ENCODE measurements around the gene PALMD.

The PALMD gene

GRCh38 chr1:99696616-99697015 lies 50.7 kb downstream of the PALMD start:
- Histone ChIP-seq H2AFZ (ENCODE audit: low read length, unreplicated experiment) (no peak overlapping the region), H3K4me3 (ENCODE audit: low read depth, low read length) (no peak overlapping the region), H3K27me3 (ENCODE audit: insufficient read depth, low read length) (peaks cover 3% of the 10 kb centered on the region; the same call in 1 of the 2 replicates)

GRCh38 chr1:99697580-99697979 lies 51.7 kb downstream of the PALMD start:
- Histone ChIP-seq H3K79me2 (ENCODE audit: control insufficient read depth, insufficient read depth, low read length, unreplicated experiment) (no peaks in the 10 kb centered on the region), H3K36me3 (ENCODE audit: insufficient read depth, low read length) (no peaks in the 10 kb centered on the region), H2AFZ (ENCODE audit: low read length, unreplicated experiment) (no peak overlapping the region), H3K27ac (ENCODE audit: low read depth, low read length) (no peak overlapping the region), H3K4me1 (ENCODE audit: control insufficient read depth, insufficient read depth, low read length, unreplicated experiment) (no peaks in the 10 kb centered on the region), H3K4me3 (ENCODE audit: low read depth, low read length) (no peak overlapping the region), H3K27me3 (ENCODE audit: insufficient read depth, low read length) (peaks cover 3% of the 10 kb centered on the region; the same call in 1 of the 2 replicates)

More at GRCh38 chr1:99696616-99697015, 50.7 kb downstream of the PALMD start:
- no peak overlapping the region for H3K27ac ChIP-seq (ENCODE audit: low read depth, low read length)
- no peaks in the 10 kb centered on the region for H3K79me2 ChIP-seq (ENCODE audit: control insufficient read depth, insufficient read depth, low read length, unreplicated experiment)
- H3K4me1 ChIP-seq (ENCODE audit: control insufficient read depth, insufficient read depth, low read length, unreplicated experiment) = peaks cover under 1% of the 10 kb centered on the region
- no peaks in the 10 kb centered on the region for H3K36me3 ChIP-seq (ENCODE audit: insufficient read depth, low read length)

- Histone ChIP-seq H3K79me2 (ENCODE audit: control insufficient read depth, insufficient read depth, low read length, unreplicated experiment) (no peaks in the 10 kb centered on the region), H3K27ac (ENCODE audit: low read depth, low read length) (no peak overlapping the region), H3K36me3 (ENCODE audit: insufficient read depth, low read length) (no peaks in the 10 kb centered on the region), H3K4me3 (ENCODE audit: low read depth, low read length) (no peak overlapping the region), H3K27me3 (ENCODE audit: insufficient read depth, low read length) (peaks cover 3% of the 10 kb centered on the region; the same call in 1 of the 2 replicates), H2AFZ (ENCODE audit: low read length, unreplicated experiment) (no peak overlapping the region), H3K4me1 (ENCODE audit: control insufficient read depth, insufficient read depth, low read length, unreplicated experiment) (no peaks in the 10 kb centered on the region)
These were observed 54.1 kb downstream of the PALMD start for GRCh38 chr1:99700020-99700419.

- Histone ChIP-seq H2AFZ (ENCODE audit: low read length, unreplicated experiment) (no peak overlapping the region), H3K27ac (ENCODE audit: low read depth, low read length) (no peak overlapping the region), H3K4me1 (ENCODE audit: control insufficient read depth, insufficient read depth, low read length, unreplicated experiment) (no peaks in the 10 kb centered on the region), H3K79me2 (ENCODE audit: control insufficient read depth, insufficient read depth, low read length, unreplicated experiment) (no peaks in the 10 kb centered on the region), H3K36me3 (ENCODE audit: insufficient read depth, low read length) (no peaks in the 10 kb centered on the region), H3K27me3 (ENCODE audit: insufficient read depth, low read length) (peaks cover 3% of the 10 kb centered on the region; the same call in 1 of the 2 replicates), H3K4me3 (ENCODE audit: low read depth, low read length) (no peak overlapping the region)
These were observed 56.3 kb downstream of the PALMD start for GRCh38 chr1:99702221-99702620.

GRCh38 chr1:99704356-99704816 lies 58.5 kb downstream of the PALMD start:
- no peaks in the 10 kb centered on the region for H3K36me3 ChIP-seq (ENCODE audit: insufficient read depth, low read length)
- H3K4me1 ChIP-seq (ENCODE audit: control insufficient read depth, insufficient read depth, low read length, unreplicated experiment) = no peaks in the 10 kb centered on the region
- no peaks in the 10 kb centered on the region for H3K79me2 ChIP-seq (ENCODE audit: control insufficient read depth, insufficient read depth, low read length, unreplicated experiment)
- no peaks in the 10 kb centered on the region for H3K27me3 ChIP-seq (ENCODE audit: insufficient read depth, low read length)
- H3K4me3 ChIP-seq (ENCODE audit: low read depth, low read length) = no peak overlapping the region
- no peak overlapping the region for H2AFZ ChIP-seq (ENCODE audit: low read length, unreplicated experiment)
- no peak overlapping the region for H3K27ac ChIP-seq (ENCODE audit: low read depth, low read length)

- Histone ChIP-seq H3K4me1 (ENCODE audit: control insufficient read depth, insufficient read depth, low read length, unreplicated experiment) (no peaks in the 10 kb centered on the region), H3K4me3 (ENCODE audit: low read depth, low read length) (no peak overlapping the region), H3K79me2 (ENCODE audit: control insufficient read depth, insufficient read depth, low read length, unreplicated experiment) (no peaks in the 10 kb centered on the region), H3K27me3 (ENCODE audit: insufficient read depth, low read length) (no peaks in the 10 kb centered on the region), H3K27ac (ENCODE audit: low read depth, low read length) (no peak overlapping the region), H3K36me3 (ENCODE audit: insufficient read depth, low read length) (no peaks in the 10 kb centered on the region), H2AFZ (ENCODE audit: low read length, unreplicated experiment) (no peak overlapping the region)
These were observed 59.5 kb downstream of the PALMD start for GRCh38 chr1:99705385-99705784.

- Histone ChIP-seq H3K27ac (ENCODE audit: low read depth, low read length) (no peak overlapping the region), H3K4me1 (ENCODE audit: control insufficient read depth, insufficient read depth, low read length, unreplicated experiment) (no peaks in the 10 kb centered on the region), H3K36me3 (ENCODE audit: insufficient read depth, low read length) (no peaks in the 10 kb centered on the region), H3K4me3 (ENCODE audit: low read depth, low read length) (no peak overlapping the region), H3K79me2 (ENCODE audit: control insufficient read depth, insufficient read depth, low read length, unreplicated experiment) (no peaks in the 10 kb centered on the region), H3K27me3 (ENCODE audit: insufficient read depth, low read length) (no peaks in the 10 kb centered on the region), H2AFZ (ENCODE audit: low read length, unreplicated experiment) (no peak overlapping the region)
These were observed 61.7 kb downstream of the PALMD start for GRCh38 chr1:99707535-99708142.

GRCh38 chr1:99710994-99711393 lies 65.1 kb downstream of the PALMD start:
- no peaks in the 10 kb centered on the region for H3K27me3 ChIP-seq (ENCODE audit: insufficient read depth, low read length)
- H3K27ac ChIP-seq (ENCODE audit: low read depth, low read length) = no peak overlapping the region
- H3K36me3 ChIP-seq (ENCODE audit: insufficient read depth, low read length) = no peaks in the 10 kb centered on the region
- no peak overlapping the region for H2AFZ ChIP-seq (ENCODE audit: low read length, unreplicated experiment)
- H3K79me2 ChIP-seq (ENCODE audit: control insufficient read depth, insufficient read depth, low read length, unreplicated experiment) = no peaks in the 10 kb centered on the region
- no peak overlapping the region for H3K4me3 ChIP-seq (ENCODE audit: low read depth, low read length)
- H3K4me1 ChIP-seq (ENCODE audit: control insufficient read depth, insufficient read depth, low read length, unreplicated experiment) = no peaks in the 10 kb centered on the region

GRCh38 chr1:99713006-99713405 lies 67.1 kb downstream of the PALMD start:
- no peak overlapping the region for H2AFZ ChIP-seq (ENCODE audit: low read length, unreplicated experiment)
- H3K4me3 ChIP-seq (ENCODE audit: low read depth, low read length) = no peak overlapping the region
- H3K4me1 ChIP-seq (ENCODE audit: control insufficient read depth, insufficient read depth, low read length, unreplicated experiment) = no peaks in the 10 kb centered on the region
- no peak overlapping the region for H3K27ac ChIP-seq (ENCODE audit: low read depth, low read length)
- no peaks in the 10 kb centered on the region for H3K27me3 ChIP-seq (ENCODE audit: insufficient read depth, low read length)
- H3K79me2 ChIP-seq (ENCODE audit: control insufficient read depth, insufficient read depth, low read length, unreplicated experiment) = no peaks in the 10 kb centered on the region
- H3K36me3 ChIP-seq (ENCODE audit: insufficient read depth, low read length) = no peaks in the 10 kb centered on the region

- Histone ChIP-seq H3K79me2 (ENCODE audit: control insufficient read depth, insufficient read depth, low read length, unreplicated experiment) (no peaks in the 10 kb centered on the region), H3K4me3 (ENCODE audit: low read depth, low read length) (no peak overlapping the region), H3K36me3 (ENCODE audit: insufficient read depth, low read length) (no peaks in the 10 kb centered on the region), H3K27ac (ENCODE audit: low read depth, low read length) (no peak overlapping the region), H2AFZ (ENCODE audit: low read length, unreplicated experiment) (no peak overlapping the region), H3K4me1 (ENCODE audit: control insufficient read depth, insufficient read depth, low read length, unreplicated experiment) (no peaks in the 10 kb centered on the region), H3K27me3 (ENCODE audit: insufficient read depth, low read length) (no peaks in the 10 kb centered on the region)
These were observed 71.1 kb downstream of the PALMD start for GRCh38 chr1:99717005-99717404.

- Histone ChIP-seq H3K27ac (ENCODE audit: low read depth, low read length) (no peak overlapping the region), H3K4me3 (ENCODE audit: low read depth, low read length) (no peak overlapping the region), H3K4me1 (ENCODE audit: control insufficient read depth, insufficient read depth, low read length, unreplicated experiment) (peaks cover 11% of the 10 kb centered on the region), H2AFZ (ENCODE audit: low read length, unreplicated experiment) (no peak overlapping the region), H3K36me3 (ENCODE audit: insufficient read depth, low read length) (no peaks in the 10 kb centered on the region), H3K27me3 (ENCODE audit: insufficient read depth, low read length) (no peaks in the 10 kb centered on the region), H3K79me2 (ENCODE audit: control insufficient read depth, insufficient read depth, low read length, unreplicated experiment) (no peaks in the 10 kb centered on the region)
These were observed 77.3 kb downstream of the PALMD start for GRCh38 chr1:99723251-99723650.

Measured in ACC112 (cell line).